HEK293 (cell line): ENCODE data around the gene PLEKHA6.

Experiments used
- PRDM4 ChIP-seq: fragments of 450-650 bp; formaldehyde crosslinking; IDR thresholded peaks from 2 replicates; pipeline ENCODE4 v1.5.1; 2017; ENCODE audit warnings: missing biosample characterization, missing genetic modification characterization
- REST ChIP-seq: fragments of 450-650 bp; formaldehyde crosslinking; IDR thresholded peaks from 2 replicates; pipeline ENCODE4 v1.5.1; 2016; ENCODE audit warnings: missing biosample characterization, missing genetic modification characterization
- ZNF121 ChIP-seq: fragments of 450-650 bp; formaldehyde crosslinking; IDR thresholded peaks from 2 replicates; pipeline ENCODE4 v1.5.1; 2016; ENCODE audit warnings: missing biosample characterization, missing genetic modification characterization
- ZNF202 ChIP-seq: fragments of 450-650 bp; formaldehyde crosslinking; IDR thresholded peaks from 2 replicates; pipeline ENCODE4 v1.5.1; 2016; ENCODE audit warnings: missing biosample characterization, missing genetic modification characterization, borderline replicate concordance
- ZNF23 ChIP-seq: fragments of 450-650 bp; formaldehyde crosslinking; IDR thresholded peaks from 2 replicates; pipeline ENCODE4 v1.5.1; 2016; ENCODE audit warnings: missing biosample characterization, missing genetic modification characterization, borderline replicate concordance
- ZNF629 ChIP-seq: fragments of 450-650 bp; formaldehyde crosslinking; IDR thresholded peaks from 2 replicates; pipeline ENCODE4 v1.5.1; 2017; ENCODE audit warnings: missing biosample characterization, missing genetic modification characterization
- ZNF654 ChIP-seq: fragments of 450-650 bp; formaldehyde crosslinking; IDR thresholded peaks from 2 replicates; pipeline ENCODE4 v1.5.1; 2016; ENCODE audit warnings: low read depth, missing biosample characterization, missing genetic modification characterization
- TF ChIP-seq, protein P1 (sequence below): fragments of 450-650 bp; formaldehyde crosslinking; IDR thresholded peaks from 2 replicates; pipeline ENCODE4 v1.5.1; 2017; ENCODE audit warnings: missing biosample characterization, mild to moderate bottlenecking, missing genetic modification characterization, moderate library complexity
- TF ChIP-seq, protein P2 (sequence below): fragments of 450-650 bp; formaldehyde crosslinking; IDR thresholded peaks from 2 replicates; pipeline ENCODE4 v1.5.1; 2016; ENCODE audit warnings: missing biosample characterization, missing genetic modification characterization

- no peak for TF ChIP-seq ZNF629
- no peak for TF ChIP-seq ZNF121 (tag by site-specific recombination)
- no peak for TF ChIP-seq REST (tag by site-specific recombination)
- TF ChIP-seq, protein P1, sequence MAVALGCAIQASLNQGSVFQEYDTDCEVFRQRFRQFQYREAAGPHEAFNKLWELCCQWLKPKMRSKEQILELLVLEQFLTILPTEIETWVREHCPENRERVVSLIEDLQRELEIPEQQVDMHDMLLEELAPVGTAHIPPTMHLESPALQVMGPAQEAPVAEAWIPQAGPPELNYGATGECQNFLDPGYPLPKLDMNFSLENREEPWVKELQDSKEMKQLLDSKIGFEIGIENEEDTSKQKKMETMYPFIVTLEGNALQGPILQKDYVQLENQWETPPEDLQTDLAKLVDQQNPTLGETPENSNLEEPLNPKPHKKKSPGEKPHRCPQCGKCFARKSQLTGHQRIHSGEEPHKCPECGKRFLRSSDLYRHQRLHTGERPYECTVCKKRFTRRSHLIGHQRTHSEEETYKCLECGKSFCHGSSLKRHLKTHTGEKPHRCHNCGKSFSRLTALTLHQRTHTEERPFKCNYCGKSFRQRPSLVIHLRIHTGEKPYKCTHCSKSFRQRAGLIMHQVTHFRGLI (tag by site-specific recombination), result no peak
- no peak for TF ChIP-seq PRDM4 (tag by site-specific recombination)
- TF ChIP-seq ZNF654 (tag by site-specific recombination), result no peak
- no peak for TF ChIP-seq ZNF202
- TF ChIP-seq, protein P2, sequence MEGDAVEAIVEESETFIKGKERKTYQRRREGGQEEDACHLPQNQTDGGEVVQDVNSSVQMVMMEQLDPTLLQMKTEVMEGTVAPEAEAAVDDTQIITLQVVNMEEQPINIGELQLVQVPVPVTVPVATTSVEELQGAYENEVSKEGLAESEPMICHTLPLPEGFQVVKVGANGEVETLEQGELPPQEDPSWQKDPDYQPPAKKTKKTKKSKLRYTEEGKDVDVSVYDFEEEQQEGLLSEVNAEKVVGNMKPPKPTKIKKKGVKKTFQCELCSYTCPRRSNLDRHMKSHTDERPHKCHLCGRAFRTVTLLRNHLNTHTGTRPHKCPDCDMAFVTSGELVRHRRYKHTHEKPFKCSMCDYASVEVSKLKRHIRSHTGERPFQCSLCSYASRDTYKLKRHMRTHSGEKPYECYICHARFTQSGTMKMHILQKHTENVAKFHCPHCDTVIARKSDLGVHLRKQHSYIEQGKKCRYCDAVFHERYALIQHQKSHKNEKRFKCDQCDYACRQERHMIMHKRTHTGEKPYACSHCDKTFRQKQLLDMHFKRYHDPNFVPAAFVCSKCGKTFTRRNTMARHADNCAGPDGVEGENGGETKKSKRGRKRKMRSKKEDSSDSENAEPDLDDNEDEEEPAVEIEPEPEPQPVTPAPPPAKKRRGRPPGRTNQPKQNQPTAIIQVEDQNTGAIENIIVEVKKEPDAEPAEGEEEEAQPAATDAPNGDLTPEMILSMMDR, result no peak
- no peak for TF ChIP-seq ZNF23 (tag by site-specific recombination)
Measured at GRCh38 chr1:204262506-204263253, 97.0 kb downstream of the PLEKHA6 start.
